Right forelimb (tissue), 1 donor: ENCODE measurements around the gene FKRP.
"Not testable (repeated sequence)": the region's sequence is repeated elsewhere in the genome, so short reads cannot be mapped to it uniquely, and the experiment has no call there.

Experiments
- DNase-seq: peaks from one replicate; pipeline ENCODE4 v3.0.0-alpha.2; 2018

FKRP gene

GRCh38 chr19:46759817-46760333, 14.0 kb downstream of the FKRP start:
- no peak for DNase-seq

- DNase-seq = no peak
Observed at GRCh38 chr19:46760363-46760762, 14.5 kb downstream of the FKRP start.

DNA sequence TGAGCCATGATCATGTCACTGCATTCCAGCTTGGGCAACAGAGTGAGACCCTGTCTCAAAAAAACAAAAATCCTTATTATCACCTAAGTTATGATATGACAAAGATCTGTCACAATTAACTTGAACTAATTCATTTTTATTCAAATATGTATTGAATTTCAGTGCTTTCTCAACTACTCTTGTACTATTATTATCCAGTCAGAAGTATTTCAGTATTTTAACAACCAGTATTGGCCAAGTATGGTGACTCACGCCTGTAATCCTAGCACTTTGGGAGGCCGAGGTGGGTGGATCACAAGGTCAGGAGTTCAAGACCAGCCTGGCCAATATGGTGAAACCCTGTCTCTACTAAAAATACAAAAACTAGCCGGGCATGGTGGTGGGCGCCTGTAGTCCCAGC, 15.0 kb downstream of the FKRP start:
- DNase-seq = not testable (repeated sequence)

- no peak for DNase-seq
Observed at GRCh38 chr19:46761418-46761831, 15.6 kb downstream of the FKRP start.

GRCh38 chr19:46762245-46762890, 16.5 kb downstream of the FKRP start:
- no peak for DNase-seq

DNA sequence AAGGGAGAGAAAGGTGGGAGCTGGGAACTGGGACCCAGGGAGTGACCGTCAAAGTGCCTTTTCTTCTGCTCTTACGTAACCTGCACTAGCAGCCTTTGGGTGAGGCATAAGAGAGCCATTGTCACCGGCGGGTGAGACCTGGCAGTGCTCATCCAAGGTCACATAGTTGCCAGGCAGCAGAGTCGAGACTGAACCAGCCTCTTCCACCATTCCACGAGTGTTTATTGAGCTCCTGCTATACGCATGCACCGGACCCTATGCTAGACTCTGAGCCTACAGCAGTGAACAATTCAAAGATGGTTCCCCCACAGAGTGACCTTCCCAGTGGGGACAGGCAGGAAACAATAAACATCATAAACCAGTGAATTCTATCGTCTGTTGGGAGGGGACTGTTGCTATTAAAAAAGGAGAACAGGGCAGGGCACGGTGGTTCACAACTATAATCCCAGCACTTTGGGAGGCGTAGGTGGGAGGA, 19.0 kb downstream of the FKRP start:
- no peak for DNase-seq

GRCh38 chr19:46766569-46767317, 20.9 kb downstream of the FKRP start:
- DNase-seq = no peak

DNA sequence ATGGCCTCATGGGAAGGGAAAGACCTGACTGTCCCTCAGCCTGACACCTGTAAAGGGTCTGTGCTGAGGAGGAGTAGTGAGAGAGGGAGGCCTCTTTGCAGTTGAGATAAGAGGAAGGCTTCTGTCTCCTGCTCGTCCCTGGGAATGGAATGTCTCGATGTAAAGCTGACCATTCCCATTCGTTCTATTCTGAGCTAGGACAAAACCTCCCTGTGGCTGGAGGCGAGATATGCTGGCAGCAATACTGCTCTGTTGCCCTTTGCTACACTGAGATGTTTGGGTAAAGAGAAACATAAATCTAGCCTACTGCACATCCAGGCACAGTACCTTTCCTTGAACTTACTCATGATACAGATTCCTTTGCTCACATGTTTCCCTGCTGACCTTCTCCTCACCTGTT, 22.9 kb downstream of the FKRP start:
- not testable (repeated sequence) for DNase-seq

DNA sequence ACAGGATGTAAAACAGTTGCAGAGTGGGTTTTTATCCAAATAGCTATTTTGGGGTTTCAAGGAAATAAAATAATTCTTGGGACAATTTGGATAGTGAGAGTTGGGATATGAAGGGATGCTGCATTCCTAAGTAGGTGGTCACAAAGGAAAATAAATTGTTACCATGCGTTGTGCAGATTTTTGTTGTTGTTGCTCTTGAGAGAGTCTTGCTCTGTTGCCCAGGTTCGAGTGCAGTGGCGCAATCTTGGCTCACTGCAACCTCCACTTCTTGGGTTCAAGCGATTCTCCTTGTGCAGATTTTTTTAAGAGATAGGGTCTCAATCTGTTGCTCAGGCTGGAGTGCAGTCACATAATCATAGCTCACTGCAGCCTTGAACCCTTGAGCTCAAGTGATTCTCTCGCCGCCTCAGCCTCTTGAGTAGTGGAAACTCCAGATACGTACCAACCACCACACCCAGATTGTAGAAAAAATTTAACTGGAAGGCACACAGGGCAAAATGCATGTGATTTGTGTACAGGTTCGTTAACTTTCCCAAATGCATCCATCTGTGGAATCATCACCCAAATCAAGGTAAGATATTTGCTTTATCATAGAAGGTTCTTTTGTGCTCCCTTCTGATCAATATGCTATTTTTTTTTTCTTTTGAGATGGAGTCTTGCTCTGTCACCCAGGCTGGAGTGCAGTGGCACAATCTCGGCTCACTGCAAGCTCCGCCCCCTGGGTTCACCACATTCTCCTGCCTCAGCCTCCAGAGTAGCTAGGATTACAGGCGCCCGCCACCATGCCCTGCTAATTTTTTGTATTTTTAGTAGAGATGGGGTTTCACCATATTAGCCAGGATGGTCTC, 26.5 kb downstream of the FKRP start:
- DNase-seq = no peak

GRCh38 chr19:46773018-46773399, 27.2 kb downstream of the FKRP start:
- DNase-seq = no peak

- no peak for DNase-seq
Observed at GRCh38 chr19:46775642-46776258, 29.9 kb downstream of the FKRP start.

DNA sequence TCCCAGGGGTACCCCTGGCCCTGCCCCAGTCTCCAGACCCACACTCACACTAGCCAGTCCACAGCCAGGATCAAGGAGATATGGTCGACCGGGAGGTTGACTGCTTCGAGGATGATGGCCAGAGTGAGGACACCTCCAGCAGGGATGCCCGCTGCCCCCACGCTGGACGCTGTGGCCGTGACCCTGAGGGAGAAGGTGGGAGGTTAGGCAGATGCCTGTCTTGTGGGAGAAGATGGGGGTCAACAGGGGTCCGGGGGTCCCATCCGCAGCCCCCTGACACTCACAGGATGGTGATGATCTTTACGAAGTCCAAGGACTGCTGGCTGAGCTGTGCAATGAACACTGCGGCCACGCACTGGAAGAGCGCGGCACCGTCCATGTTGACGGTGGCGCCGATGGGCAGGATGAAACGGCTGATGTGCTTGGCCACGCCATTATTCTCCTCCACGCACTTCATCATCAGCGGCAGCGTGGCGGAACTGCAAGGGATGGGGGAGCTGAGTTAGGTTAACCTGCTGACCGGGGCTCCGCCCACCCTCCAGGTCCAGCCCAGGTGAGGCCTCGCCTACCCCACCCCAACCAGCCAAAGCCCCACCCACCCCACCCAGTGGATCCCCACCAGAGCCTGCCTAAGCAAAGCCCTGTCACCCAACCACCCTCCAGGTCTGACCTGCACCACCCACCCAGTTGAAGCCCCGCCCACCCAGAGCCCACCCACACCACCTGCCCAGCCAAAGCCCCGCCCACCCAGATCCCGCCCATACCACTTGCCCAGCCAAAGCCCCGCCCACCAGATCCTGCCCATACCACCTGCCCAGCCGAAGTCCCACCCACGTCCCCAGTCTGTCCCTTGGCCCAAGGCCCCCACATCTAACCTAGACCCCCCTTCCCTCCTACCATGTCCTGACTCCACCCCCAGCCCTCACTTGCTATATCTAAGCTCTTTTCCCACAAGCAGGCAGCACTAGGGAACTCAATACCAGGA, 31.4 kb downstream of the FKRP start:
- DNase-seq = no peak

GRCh38 chr19:46777956-46778645, 32.2 kb downstream of the FKRP start:
- DNase-seq = not testable (repeated sequence)

DNA sequence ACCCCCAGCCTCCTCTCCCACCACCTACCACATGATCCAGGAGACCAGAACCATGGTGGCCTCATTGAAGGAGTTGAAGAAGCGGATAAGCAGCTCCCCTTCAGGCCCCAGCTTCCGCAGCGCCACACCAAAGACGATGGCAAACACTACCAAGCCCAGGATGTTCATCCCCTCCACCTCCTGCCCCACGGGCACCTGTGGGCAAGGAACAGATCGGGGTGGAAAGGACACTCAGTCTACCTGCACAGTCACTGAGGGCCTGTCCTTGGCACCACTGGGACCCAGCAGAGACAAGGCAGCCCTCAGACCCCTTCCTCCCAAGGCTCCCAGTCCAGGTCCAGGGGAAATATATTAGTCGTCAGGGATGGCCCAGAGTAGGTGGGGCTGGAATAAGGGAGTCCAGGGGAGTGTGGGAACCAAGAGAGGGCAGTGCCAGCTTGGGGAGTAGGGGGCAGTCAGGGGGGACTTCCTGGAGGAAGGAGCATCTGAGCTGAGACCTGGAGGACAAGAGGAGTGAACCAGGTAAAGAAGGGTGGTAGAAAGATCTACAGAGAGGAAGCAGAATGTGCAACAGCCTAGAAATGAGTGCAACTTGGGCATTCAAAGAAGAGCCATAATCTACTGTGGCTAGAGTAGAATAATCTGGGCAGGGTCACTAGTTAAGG, 36.6 kb downstream of the FKRP start:
- no peak for DNase-seq

DNA sequence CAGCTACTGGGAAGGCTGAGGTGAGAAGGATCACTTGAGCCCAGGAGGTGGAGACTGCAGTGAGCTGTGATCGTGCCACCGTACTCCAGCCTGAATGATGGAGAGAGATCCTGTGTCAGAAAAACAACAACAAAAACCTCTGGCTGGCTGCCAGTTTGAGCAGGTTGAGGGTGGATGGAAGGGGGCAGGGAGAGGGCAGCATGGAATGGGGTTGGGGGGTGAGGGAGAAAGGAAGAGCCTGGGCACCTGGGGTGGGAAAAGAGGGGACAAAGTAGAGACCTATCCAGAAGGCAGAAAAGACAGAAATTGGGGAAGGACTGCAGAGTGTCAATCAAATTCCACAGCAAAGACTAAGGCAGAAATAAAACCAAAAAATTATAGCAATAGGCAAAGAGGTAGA, 37.8 kb downstream of the FKRP start:
- DNase-seq = no peak

GRCh38 chr19:46784262-46785053, 38.6 kb downstream of the FKRP start:
- peak; percentile 65 for DNase-seq

DNA sequence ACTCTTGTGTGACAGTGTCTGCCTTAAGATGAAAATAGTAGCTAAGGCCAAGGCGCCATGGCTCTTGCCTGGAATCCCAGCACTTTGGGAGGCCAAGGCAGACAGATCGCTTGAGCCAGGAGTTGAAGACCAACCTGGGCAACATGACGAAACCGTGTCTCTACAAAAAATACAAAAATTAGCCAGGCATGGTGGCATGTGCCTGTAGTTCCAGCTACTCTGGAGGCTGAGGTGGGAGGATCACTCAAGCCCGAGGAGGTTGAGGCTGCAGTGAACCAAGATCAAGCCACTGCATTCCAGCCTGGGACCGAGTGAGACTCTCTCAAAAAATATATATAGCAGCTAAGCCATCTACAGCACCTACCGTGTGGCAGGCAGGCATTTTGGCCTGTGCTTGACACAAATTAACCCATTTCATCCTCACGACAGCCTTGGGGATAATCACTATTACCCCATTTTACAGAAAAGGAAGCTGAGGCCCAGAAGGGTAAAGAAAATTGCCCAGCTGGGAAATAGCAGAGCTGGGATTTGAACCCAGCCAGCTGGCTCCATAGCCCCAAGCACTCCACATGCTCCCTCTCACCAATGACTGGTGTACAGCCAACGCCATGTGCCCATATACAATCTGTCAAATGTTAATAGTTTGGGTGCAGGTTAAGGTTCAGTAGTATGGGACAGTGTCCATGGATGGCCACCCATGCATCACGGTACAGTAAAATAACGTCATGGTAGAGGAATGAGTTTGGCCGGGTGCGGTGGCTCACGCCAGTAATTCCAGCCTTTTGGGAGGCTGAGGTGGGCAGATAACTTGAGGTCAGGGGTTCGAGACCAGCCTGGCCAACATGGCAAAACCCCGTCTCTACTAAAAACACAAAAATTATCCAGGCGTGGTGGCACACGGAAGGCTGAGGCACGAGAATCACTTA, 39.5 kb downstream of the FKRP start:
- no peak for DNase-seq

GRCh38 chr19:46785980-46786235, 40.1 kb downstream of the FKRP start:
- no peak for DNase-seq
